Measurements from ENCODE around the gene BDKRB1.
A peak's percentile ranks its signal among the peaks of the same experiment; 100 is the strongest.

Gene BDKRB1

GRCh38 chr14:96261772-96262655 is 6.0 kb downstream of the BDKRB1 start:
- TF ChIP-seq CTCF (conservative IDR thresholded peaks at IDR 0.05; ENCODE audit: control insufficient read depth, insufficient read depth, low read depth, low read length): no peak
- no peak for DNase-seq (ENCODE audit: low read depth)
- no peak overlapping the region for H3K4me3 ChIP-seq (ENCODE audit: control insufficient read depth, low read depth, low read length)

- no peak for TF ChIP-seq CTCF (conservative IDR thresholded peaks at IDR 0.05; ENCODE audit: control insufficient read depth, insufficient read depth, low read depth, low read length)
- no peak for DNase-seq (ENCODE audit: low read depth)
- H3K4me3 ChIP-seq (ENCODE audit: control insufficient read depth, low read depth, low read length): no peak overlapping the region
Observed at GRCh38 chr14:96263347-96264199, 7.6 kb downstream of the BDKRB1 start.

GRCh38 chr14:96264200-96264553 is 8.2 kb downstream of the BDKRB1 start:
- no peak for DNase-seq (ENCODE audit: low read depth)
- TF ChIP-seq CTCF (conservative IDR thresholded peaks at IDR 0.05; ENCODE audit: control insufficient read depth, insufficient read depth, low read depth, low read length): no peak
- no peak overlapping the region for H3K4me3 ChIP-seq (ENCODE audit: control insufficient read depth, low read depth, low read length)

GRCh38 chr14:96264853-96265252 is 8.8 kb downstream of the BDKRB1 start:
- peak; percentile 71 for TF ChIP-seq CTCF (conservative IDR thresholded peaks at IDR 0.05; ENCODE audit: control insufficient read depth, insufficient read depth, low read depth, low read length)
- no peak overlapping the region for H3K4me3 ChIP-seq (ENCODE audit: control insufficient read depth, low read depth, low read length)
- peak; percentile 65 for DNase-seq (ENCODE audit: low read depth)

GRCh38 chr14:96265383-96266095 is 9.5 kb downstream of the BDKRB1 start:
- no peak for DNase-seq (ENCODE audit: low read depth)
- no peak overlapping the region for H3K4me3 ChIP-seq (ENCODE audit: control insufficient read depth, low read depth, low read length)
- no peak for TF ChIP-seq CTCF (conservative IDR thresholded peaks at IDR 0.05; ENCODE audit: control insufficient read depth, insufficient read depth, low read depth, low read length)

GRCh38 chr14:96267336-96267735 is 11.3 kb downstream of the BDKRB1 start:
- peak; percentile 93 for DNase-seq (ENCODE audit: low read depth)
- no peak for TF ChIP-seq CTCF (conservative IDR thresholded peaks at IDR 0.05; ENCODE audit: control insufficient read depth, insufficient read depth, low read depth, low read length)
- H3K4me3 ChIP-seq (ENCODE audit: control insufficient read depth, low read depth, low read length): no peak overlapping the region
